Forelimb muscle (tissue), 1 donor: Measurements from ENCODE around the gene ZNF570. TPM values are rescaled to one million over a fixed set of nuclear protein-coding genes. Genes with fewer than 3 reads are reported as not detected.

ENCODE experiments used
- polyA plus RNA-seq: library from polyadenylated mRNA; unstranded; fragments of 120-200 nt; gene quantifications from one replicate; pipeline ENCODE4 v1.2.1, GENCODE V29; 2013; ENCODE audit not compliant: insufficient read length

ZNF570 gene
- polyA plus RNA-seq, 1 donor, result 5.0 TPM

Other genes starting within 250 kb of the ZNF570 start
- gene ZNF527, start 98.3 kb upstream of the ZNF570 start, polyA plus RNA-seq, result 6.2 TPM
- 8.3 TPM for gene ZNF569, start 1.9 kb upstream of the ZNF570 start, polyA plus RNA-seq
- gene ZNF793, start 37.6 kb downstream of the ZNF570 start, polyA plus RNA-seq, result 10.9 TPM
- gene ZNF571, start 125.4 kb downstream of the ZNF570 start, polyA plus RNA-seq, result 5.6 TPM
- 1.9 TPM for gene ZNF540, start 125.5 kb downstream of the ZNF570 start, polyA plus RNA-seq
- gene ZFP30, start 186.1 kb downstream of the ZNF570 start, polyA plus RNA-seq, result 12.9 TPM